ENCODE measurements around the gene SLC47A2. TPM values are rescaled to one million over a fixed set of nuclear protein-coding genes. Genes with fewer than 3 reads are reported as not detected.

The SLC47A2 gene
- total RNA-seq, 1 donor from 2014 or later, result not detected

- H3K9me3 ChIP-seq, result no peaks in the 10 kb centered on the region
- no peak overlapping the region for H3K4me3 ChIP-seq
- H3K27ac ChIP-seq, result no peak overlapping the region
- intact Hi-C loops (cut with DNase I), result no loop called here
- no peaks in the 10 kb centered on the region for H3K36me3 ChIP-seq
- no peak for DNase-seq (ENCODE audit: low spot score in 2 of 2)
- H3K4me1 ChIP-seq, result peaks cover 4 to 16% of the 10 kb centered on the region in 2 donors
- no peaks in the 10 kb centered on the region for H3K27me3 ChIP-seq
- TF ChIP-seq CTCF (IDR thresholded peaks at IDR 0.05), result no peak
Observed at GRCh38 chr17:19641687-19642372, 74.6 kb downstream of the SLC47A2 start.

- TF ChIP-seq CTCF (IDR thresholded peaks at IDR 0.05), result no peak
- intact Hi-C loops (cut with DNase I), result no loop called here
- Histone ChIP-seq H3K27ac (no peak overlapping the region), H3K9me3 (no peaks in the 10 kb centered on the region), H3K4me1 (no peaks in the 10 kb centered on the region), H3K4me3 (no peak overlapping the region), H3K36me3 (no peaks in the 10 kb centered on the region), H3K27me3 (no peaks in the 10 kb centered on the region)
- DNase-seq (ENCODE audit: low spot score in 2 of 2), result no peak
Observed at GRCh38 chr17:19631905-19632304, 84.5 kb downstream of the SLC47A2 start.

DNA sequence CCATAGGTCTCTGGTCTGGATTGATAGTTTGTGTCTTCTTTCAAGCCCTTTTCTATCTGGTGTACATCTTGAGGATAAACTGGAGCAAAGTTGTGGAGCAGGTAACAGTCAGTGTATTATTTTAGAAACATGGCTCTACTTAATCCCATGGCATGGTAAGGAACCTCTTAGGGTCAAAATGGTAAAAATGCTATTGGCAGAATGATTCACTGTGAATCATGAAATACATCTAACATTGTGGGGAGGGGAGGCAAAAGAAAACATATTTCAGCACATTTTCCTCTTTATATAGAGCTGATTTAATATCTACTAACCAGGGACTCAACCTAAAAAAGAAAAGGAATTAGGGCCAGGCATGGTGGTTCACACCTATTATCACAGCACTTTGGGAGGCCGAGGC is 85.7 kb downstream of the SLC47A2 start:
- Histone ChIP-seq H3K4me3 (no peak overlapping the region), H3K4me1 (no peaks in the 10 kb centered on the region), H3K27me3 (no peaks in the 10 kb centered on the region), H3K27ac (no peak overlapping the region), H3K9me3 (no peaks in the 10 kb centered on the region), H3K36me3 (no peaks in the 10 kb centered on the region)
- intact Hi-C loops (cut with DNase I), result no loop called here
- no peak for TF ChIP-seq CTCF (IDR thresholded peaks at IDR 0.05)
- no peak for DNase-seq (ENCODE audit: low spot score in 2 of 2)

DNA sequence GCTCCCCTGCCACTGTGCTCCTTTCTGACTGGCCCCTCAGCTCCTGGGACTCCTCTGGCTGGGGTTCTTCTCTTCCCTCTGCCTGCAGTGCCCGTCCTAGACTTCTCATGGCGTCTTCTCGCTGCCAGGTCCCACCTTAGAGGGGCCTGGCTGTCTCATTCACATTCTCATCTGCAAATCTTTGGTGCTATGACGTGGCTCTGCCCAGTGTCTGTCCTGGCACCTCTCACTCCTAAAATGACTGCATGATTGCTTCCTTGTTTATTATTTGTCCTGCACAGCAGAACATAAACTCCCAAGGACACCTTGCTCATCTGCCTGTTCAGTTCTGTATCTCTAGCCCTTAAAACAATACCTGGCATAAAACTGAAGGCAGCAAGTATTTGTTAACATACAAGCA is 86.3 kb downstream of the SLC47A2 start:
- no peak for TF ChIP-seq CTCF (IDR thresholded peaks at IDR 0.05)
- no peaks in the 10 kb centered on the region for H3K36me3 ChIP-seq
- no peak overlapping the region for H3K4me3 ChIP-seq
- DNase-seq (ENCODE audit: low spot score in 2 of 2), result no peak
- H3K27ac ChIP-seq, result no peak overlapping the region
- intact Hi-C loops (cut with DNase I), result no loop called here
- H3K27me3 ChIP-seq, result no peaks in the 10 kb centered on the region
- H3K4me1 ChIP-seq, result no peaks in the 10 kb centered on the region
- H3K9me3 ChIP-seq, result no peaks in the 10 kb centered on the region

- Histone ChIP-seq H3K36me3 (no peaks in the 10 kb centered on the region), H3K4me3 (no peak overlapping the region), H3K27ac (no peak overlapping the region), H3K9me3 (no peaks in the 10 kb centered on the region), H3K27me3 (no peaks in the 10 kb centered on the region), H3K4me1 (no peaks in the 10 kb centered on the region)
- intact Hi-C loops (cut with DNase I), result no loop called here
- no peak for DNase-seq (ENCODE audit: low spot score in 2 of 2)
- no peak for TF ChIP-seq CTCF (IDR thresholded peaks at IDR 0.05)
Observed at GRCh38 chr17:19629449-19629848, 86.9 kb downstream of the SLC47A2 start.

Other genes starting within 250 kb of the SLC47A2 start
- 0.64 TPM for gene SLC47A1, start 182.7 kb downstream of the SLC47A2 start, total RNA-seq
- 189 TPM for gene ALDH3A2, start 67.8 kb downstream of the SLC47A2 start, total RNA-seq
- 14.4 TPM for gene ALDH3A1, start 31.7 kb upstream of the SLC47A2 start, total RNA-seq
- 7.1 TPM for gene ULK2, start 151.4 kb upstream of the SLC47A2 start, total RNA-seq